Measurements from ENCODE around the gene BLOC1S4.

DNA sequence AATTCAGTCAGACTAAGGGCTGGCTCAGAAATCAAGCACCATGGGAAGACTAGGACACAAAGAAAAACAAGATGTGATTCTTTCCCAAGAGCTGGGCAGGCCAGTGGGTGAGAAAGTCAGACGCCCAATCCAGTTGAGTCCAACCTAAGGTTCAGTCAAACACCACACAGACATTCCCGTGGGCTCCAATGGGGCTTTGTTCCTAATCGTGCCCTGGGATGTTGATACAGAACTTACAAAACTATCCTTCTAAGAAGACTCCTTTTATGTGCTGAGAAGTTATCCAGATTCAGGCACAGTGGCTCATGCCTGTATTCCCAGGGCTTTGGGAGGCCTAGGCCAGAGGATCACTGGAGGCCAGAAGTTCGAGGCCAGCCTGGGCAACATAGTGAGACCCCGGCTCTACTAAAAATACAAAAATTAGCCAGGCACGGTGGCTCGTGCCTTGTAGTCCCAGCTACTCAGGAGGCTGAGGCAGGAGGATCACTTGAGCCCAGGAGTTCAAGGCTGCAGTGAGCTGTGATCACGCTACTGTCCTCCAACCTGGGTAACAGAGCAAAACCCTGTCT is 3.7 kb downstream of the BLOC1S4 start:
- TF ChIP-seq, protein P1, sequence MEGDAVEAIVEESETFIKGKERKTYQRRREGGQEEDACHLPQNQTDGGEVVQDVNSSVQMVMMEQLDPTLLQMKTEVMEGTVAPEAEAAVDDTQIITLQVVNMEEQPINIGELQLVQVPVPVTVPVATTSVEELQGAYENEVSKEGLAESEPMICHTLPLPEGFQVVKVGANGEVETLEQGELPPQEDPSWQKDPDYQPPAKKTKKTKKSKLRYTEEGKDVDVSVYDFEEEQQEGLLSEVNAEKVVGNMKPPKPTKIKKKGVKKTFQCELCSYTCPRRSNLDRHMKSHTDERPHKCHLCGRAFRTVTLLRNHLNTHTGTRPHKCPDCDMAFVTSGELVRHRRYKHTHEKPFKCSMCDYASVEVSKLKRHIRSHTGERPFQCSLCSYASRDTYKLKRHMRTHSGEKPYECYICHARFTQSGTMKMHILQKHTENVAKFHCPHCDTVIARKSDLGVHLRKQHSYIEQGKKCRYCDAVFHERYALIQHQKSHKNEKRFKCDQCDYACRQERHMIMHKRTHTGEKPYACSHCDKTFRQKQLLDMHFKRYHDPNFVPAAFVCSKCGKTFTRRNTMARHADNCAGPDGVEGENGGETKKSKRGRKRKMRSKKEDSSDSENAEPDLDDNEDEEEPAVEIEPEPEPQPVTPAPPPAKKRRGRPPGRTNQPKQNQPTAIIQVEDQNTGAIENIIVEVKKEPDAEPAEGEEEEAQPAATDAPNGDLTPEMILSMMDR (IDR thresholded peaks at IDR 0.05) = no peak
- no peak for TF ChIP-seq POLR2A (IDR thresholded peaks at IDR 0.05)
- TF ChIP-seq EP300 (IDR thresholded peaks at IDR 0.05) = no peak
